Fibroblast of skin of scalp (primary cell): Measurements from ENCODE around the gene ALAD. TPM values are rescaled to one million over a fixed set of nuclear protein-coding genes. Genes with fewer than 3 reads are reported as not detected.
"Not testable (repeated sequence)": the region's sequence is repeated elsewhere in the genome, so short reads cannot be mapped to it uniquely, and the experiment has no call there.

Experiments used
- DNase-seq: peaks from one replicate; pipeline ENCODE4 v3.0.0-alpha.2; 2013
- polyA plus RNA-seq, 2 experiments: library from polyadenylated mRNA; unstranded; fragments of 120-200 nt; gene quantifications; one replicate each; pipeline ENCODE4 v1.2.1, GENCODE V29; 2013; ENCODE audit not compliant: insufficient read length in 2 of 2

The ALAD gene
- 23.2 TPM for polyA plus RNA-seq (2013, experiment 1 of 2; ENCODE audit: insufficient read length)
- polyA plus RNA-seq (2013, experiment 2 of 2; ENCODE audit: insufficient read length), result 23.7 TPM

- peak; percentile 99 for DNase-seq
These were observed at the start of gene ALAD for GRCh38 chr9:113401027-113401792. TSS of gene ALAD (minus strand) at chr9:113401284. CDS start at chr9:113393559, 7,725 bp downstream.

- DNase-seq, result peak; percentile 28
These were observed 48.3 kb upstream of the ALAD start for GRCh38 chr9:113449376-113449775.

- DNase-seq, result peak; percentile 53
These were observed 45.2 kb upstream of the ALAD start for GRCh38 chr9:113446323-113446740.

- no peak for DNase-seq
These were observed 43.7 kb upstream of the ALAD start for GRCh38 chr9:113444736-113445135.

- DNase-seq, result not testable (repeated sequence)
These were observed 36.6 kb upstream of the ALAD start for GRCh38 chr9:113437716-113438115.

GRCh38 chr9:113436728-113437515 is 35.8 kb upstream of the ALAD start:
- peak; percentile 50 for DNase-seq

- DNase-seq, result no peak
These were observed 30.1 kb upstream of the ALAD start for GRCh38 chr9:113431191-113431590.

- no peak for DNase-seq
These were observed 27.1 kb upstream of the ALAD start for GRCh38 chr9:113428062-113428615.

- no peak for DNase-seq
These were observed 26.5 kb upstream of the ALAD start for GRCh38 chr9:113427629-113428028.

- no peak for DNase-seq
These were observed 25.6 kb upstream of the ALAD start for GRCh38 chr9:113426701-113427100.

- DNase-seq, result no peak
These were observed 24.0 kb upstream of the ALAD start for GRCh38 chr9:113425072-113425471.

- DNase-seq, result no peak
These were observed 20.6 kb upstream of the ALAD start for GRCh38 chr9:113421726-113422125.

GRCh38 chr9:113417370-113417769 is 16.3 kb upstream of the ALAD start:
- no peak for DNase-seq

GRCh38 chr9:113416149-113416721 is 15.2 kb upstream of the ALAD start:
- no peak for DNase-seq

GRCh38 chr9:113410207-113410864 is 9.3 kb upstream of the ALAD start, which contains the start of the genes C9orf43 and POLE3:
TSS of gene C9orf43 (plus strand) at chr9:113410747. CDS start at chr9:113413494, 2,747 bp downstream.
TSS of gene POLE3 (minus strand) at chr9:113410675. CDS start at chr9:113410293, 382 bp downstream.
- DNase-seq, result peak; percentile 96

- no peak for DNase-seq
These were observed 8.8 kb upstream of the ALAD start for GRCh38 chr9:113409883-113410206.

GRCh38 chr9:113409481-113409880 is 8.4 kb upstream of the ALAD start:
- no peak for DNase-seq

- peak; percentile 63 for DNase-seq
These were observed 5.9 kb upstream of the ALAD start for GRCh38 chr9:113406873-113407511.

GRCh38 chr9:113406353-113406752 is 5.3 kb upstream of the ALAD start:
- not testable (repeated sequence) for DNase-seq

- no peak for DNase-seq
These were observed 2.6 kb upstream of the ALAD start for GRCh38 chr9:113403646-113404045.

- DNase-seq, result no peak
These were observed 1.4 kb downstream of the ALAD start for GRCh38 chr9:113399646-113400200.
